ENCODE results near the gene LAIR1. TPM values are rescaled to one million over a fixed set of nuclear protein-coding genes. Genes with fewer than 3 reads are reported as not detected.
"Not testable (repeated sequence)": the region's sequence is repeated elsewhere in the genome, so short reads cannot be mapped to it uniquely, and the experiment has no call there.

Gene LAIR1
- polyA plus RNA-seq, 4 donors: 3.2 to 10.6 (median 5.1) TPM

DNA sequence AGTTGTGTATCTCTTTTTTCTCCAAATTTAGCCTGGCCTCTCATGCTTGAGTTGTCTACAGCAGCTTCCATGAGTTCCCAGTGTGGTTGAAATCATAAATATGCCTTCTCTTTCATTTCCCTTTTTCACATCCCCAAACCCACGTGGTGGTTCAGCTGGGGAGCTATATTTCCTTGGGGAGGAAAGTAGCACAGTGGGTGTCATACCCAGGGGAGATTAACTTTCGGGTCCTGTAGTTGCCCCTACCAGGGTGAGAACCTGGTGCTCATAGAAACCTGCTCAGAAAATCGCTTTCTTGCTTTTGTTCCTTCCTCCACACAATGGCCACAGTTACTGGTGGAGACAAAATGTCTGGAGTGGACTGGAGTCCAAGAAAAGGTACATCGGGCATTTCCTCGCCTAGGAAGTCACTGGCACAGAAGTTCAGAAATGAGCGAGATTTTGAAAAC lies 18.8 kb downstream of the LAIR1 start:
- DNase-seq (ENCODE audit: low read depth in 4 of 4, low spot score in 3 of 4): no peak

DNA sequence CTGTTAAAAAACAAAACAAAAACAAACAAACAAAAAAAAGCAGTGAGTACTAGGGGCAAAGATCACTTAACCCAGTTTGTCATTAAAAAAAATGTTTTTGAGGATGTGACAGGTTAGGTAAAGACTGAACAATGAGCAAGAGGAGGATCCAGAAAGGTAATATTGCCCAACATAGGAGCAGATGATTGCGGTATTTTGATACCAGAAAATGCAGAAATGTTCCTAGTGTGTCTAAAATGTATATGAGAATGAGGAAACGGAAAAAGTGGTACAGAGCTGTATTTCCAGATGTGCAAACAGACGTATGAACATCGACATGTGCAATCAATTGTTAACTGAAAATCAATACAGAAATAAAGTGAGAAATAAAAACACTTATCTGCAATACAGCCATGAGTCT lies 20.9 kb downstream of the LAIR1 start:
- no peak for DNase-seq (ENCODE audit: low read depth in 4 of 4, low spot score in 3 of 4)

DNA sequence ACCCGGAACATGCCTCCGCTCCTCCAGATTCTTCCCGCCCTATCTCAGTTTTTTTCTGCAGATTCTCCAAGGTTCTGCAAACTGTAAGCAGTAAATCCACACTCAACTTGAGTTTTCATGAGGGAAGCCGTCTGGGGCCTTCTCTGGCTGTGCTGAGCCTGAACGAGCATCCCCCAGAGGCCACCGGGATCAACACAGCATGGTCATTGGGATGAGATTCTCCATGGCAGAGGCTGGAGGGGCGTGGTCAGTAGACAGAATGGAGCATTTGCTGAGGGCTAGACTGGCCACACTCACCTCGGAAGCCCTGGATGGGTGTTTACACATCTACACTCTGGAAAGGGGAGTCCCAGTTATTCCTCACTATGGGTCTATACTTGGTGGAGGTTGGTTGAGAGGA lies 23.4 kb downstream of the LAIR1 start:
- no peak for DNase-seq (ENCODE audit: low read depth in 4 of 4, low spot score in 3 of 4)

DNA sequence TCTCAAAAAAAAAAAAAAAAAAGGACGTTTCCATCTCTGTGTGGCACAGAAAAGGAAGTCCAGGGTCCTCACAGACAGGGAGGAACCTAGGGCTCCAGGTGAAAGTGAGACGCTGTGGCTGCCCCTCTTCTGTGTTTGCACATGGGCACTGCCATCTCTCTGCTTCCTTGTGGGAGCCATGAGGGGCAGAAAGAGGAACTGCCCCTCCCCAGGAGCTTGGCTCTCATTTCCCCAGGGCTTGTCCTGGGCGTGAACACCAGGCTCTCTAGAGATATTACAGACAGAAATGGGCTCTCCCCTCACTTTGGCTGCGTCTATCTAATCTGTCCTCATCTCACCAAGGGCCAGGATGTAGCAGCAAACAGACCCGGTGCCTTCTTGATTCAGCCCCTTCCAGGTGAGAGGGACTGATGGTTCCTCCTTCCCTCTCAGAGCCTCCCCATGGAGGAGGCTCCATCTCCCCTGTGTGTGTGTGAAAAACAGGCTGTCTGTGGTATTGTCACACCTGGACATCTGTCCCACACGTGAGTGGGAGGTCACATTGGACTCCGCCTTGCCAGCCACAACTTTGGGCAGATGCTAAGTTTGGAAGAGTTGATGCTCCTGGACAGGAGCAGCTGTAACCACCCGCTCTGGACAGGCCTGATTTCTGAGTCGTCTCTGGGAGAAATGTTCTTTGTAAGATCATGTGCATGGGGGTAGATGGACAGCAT lies 24.9 kb downstream of the LAIR1 start:
- DNase-seq (ENCODE audit: low read depth in 4 of 4, low spot score in 3 of 4): no peak

DNA sequence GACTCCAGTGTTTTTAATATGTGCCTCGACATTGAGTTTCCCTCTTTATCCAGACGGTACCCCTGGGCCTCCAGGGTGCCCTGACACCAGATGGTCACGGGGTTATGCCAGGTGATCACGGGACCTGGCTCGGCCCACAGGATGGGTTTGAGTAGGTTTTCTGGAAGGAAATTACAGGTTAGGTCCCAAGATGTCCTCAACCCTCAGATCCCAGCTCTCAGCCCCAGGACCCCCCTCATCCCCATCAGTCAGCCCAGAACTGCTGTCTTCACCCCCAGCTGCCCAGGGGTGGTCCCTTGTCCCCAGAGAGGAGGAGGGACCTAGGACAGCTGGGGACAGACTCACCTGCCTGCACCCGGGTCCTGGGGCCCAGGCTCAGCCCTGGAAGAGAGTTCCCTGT lies 26.2 kb downstream of the LAIR1 start:
- DNase-seq (ENCODE audit: low read depth in 4 of 4, low spot score in 3 of 4): no peak

DNA sequence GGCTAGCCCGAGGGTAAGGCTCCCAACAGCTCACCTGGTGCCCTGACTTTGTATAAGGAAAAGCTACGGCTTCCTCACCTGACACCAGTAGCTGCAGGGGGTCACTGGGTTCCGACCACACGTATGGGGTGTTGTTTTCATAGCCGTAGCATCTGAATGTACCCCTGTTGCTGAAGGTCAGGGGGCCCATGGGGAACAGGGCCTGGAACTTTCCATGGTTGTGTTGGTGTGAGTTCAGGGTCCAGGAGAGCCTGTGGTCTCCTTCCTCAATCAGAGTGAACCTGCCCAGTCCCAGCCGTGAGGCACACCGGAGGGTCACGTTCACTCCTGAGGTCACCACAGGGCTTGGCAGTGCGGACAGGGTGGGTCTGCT lies 26.9 kb downstream of the LAIR1 start:
- no peak for DNase-seq (ENCODE audit: low read depth in 4 of 4, low spot score in 3 of 4)

DNA sequence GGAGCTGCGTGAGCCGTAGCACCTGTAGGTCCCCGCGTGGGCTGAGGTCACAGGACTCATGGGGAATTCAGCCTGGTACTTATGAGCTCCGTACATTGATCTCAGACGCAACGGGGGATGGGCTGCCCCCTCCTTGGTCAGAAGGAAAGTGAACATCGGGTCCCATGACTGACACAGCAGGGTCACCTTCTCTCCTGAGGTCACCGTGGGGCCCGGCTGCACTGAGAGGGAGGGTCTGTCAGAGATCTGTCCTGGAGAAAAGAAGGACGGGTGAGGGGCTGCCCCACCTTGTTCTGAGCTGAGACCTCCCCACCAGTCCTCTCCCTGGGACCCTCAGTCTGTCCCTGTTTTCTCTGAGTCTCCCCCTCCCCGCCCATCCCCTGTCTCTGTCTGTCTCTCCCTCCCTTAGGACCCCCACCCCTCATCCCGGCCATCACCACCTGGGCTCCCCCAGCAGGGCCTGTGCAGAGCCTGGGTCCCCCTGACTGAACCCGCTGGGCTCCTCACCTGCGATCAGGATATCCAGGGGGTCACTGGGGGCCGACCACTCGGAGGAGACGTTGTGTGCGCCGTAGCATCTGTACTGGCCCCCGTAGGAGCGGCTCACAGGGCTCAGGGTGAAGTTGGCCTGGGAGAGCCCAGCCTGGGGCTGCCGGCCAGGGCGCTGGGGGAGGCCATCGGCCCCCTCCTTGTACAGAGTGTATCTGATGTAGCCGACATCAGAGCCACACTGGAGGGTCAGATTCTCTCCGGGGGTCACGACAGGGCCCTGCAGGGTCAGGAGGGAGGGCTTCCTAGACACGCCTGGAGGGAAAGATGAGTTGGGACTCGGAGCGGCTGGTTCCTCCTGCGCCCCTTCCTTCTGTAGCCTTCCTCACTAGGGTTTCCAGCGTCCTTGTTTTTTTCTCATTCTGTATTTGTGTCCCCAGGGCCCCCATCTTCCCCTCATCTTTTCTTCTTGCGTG lies 27.6 kb downstream of the LAIR1 start:
- no peak for DNase-seq (ENCODE audit: low read depth in 4 of 4, low spot score in 3 of 4)

DNA sequence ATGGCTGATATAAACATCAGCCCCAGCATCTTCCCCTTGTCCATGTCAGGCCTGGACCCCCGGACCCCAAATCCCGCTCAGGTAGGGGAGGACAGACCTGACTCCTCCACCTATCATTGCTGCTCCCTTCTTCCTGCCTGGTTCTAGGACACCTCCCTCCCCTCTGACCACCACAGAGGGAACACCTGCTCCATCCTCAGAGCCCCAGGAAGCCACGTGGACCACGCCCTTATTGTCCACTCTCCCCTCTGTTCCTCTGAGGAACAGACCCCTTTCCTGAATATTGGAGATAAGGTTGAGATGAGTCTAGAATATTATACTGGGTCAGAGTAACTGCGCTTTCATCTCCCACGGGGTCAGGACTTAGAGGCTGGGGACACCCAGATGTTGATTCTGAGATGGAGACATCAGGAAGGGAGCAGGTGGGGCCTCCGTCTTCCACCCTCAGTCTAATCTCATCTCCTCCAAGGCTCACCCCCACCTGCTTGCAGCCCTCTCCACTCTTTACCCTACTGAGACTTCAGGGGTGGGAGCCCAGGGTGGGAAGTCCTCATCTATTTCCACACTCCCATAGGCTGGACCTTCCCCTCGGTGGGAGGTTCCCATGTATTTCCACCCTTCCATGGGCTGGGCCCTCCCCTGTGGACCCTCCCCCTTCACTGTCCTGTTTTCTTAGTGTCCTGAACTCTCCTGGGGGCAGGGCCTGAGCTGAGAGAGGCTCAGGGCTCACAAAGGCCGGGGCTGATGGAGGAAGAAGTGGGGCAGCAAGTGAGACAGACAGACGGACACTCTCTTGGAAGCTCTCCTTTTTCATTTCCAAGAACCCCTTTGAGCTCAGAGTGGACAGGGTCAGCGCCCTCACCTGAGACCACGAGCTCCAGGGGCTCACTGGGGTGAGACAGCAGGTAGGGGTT lies 28.5 kb downstream of the LAIR1 start:
- no peak for DNase-seq (ENCODE audit: low read depth in 4 of 4, low spot score in 3 of 4)

DNA sequence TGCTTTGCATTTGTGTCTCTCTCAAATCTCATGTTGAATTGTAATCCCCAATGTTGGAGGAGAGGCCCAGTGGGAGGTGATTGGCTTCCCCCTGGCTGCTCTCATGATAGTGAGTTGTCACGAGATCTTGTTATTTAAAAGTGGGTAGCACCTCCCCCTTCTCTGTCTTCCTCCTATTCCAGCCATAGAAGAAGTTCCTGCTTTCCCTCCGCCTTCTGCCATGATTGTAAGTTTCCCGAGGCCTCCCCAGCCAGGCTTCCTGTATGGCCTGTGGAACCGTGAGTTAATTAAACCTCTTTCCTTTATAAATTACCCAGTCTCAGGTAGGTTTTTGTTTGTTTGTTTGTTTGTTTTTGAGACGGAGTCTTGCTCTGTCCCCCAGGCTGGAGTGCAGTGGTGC lies 29.6 kb downstream of the LAIR1 start:
- no peak for DNase-seq (ENCODE audit: low read depth in 4 of 4, low spot score in 3 of 4)

DNA sequence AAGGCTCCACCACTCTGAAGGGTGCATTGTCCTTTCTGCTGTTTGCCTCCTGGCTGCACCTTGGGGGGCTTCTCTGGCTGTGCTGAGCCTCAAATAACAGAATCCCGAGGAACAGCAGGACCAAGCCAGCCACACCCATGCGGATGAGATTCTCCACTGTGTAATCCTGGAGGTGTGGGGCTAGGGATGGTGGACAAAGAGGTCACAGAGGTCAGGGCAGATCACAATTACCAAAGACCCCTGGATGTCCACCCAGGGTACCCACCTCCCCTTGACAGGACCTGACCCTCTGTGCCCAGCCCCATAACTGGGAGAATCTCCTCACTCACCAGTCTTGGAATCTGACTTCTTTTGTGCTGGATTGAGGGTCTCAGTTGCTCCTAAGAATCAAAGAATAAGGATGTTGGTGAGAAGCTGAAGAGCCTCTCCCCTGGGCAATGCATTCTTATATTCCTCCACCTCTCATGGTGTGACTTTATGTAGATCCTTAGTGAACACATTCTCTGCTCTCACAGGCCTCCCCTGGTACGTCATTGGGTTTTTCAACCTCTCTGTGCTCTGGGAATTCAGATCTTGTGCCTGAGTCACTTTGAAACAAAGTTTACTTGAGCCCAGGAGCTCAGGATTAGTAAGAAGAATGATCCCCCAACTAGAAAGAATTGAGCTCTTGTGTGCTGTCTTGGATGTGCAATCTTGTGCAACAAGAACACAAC lies 31.0 kb downstream of the LAIR1 start:
- no peak for DNase-seq (ENCODE audit: low read depth in 4 of 4, low spot score in 3 of 4)

DNA sequence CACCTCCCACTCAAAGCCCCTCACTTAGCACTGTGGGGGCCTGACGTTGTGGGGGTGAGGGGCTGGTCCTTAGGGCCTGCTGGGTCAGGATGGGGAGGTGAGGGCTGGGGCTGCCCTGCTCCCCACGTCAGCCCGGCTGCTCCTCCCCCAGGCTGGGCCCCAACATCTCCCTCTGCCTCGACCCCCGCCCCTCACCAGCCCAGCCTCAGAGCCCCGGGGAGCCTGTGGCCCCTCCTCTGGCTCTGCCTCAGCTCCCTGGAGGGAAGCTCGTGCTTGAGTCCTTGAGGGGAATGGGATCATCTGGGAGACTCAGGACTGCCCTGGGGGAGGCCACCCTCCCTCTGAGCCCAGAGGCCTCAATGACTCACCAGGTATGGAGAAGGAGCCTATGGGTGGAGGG lies 32.6 kb downstream of the LAIR1 start:
- DNase-seq (ENCODE audit: low read depth in 4 of 4, low spot score in 3 of 4): no peak

DNA sequence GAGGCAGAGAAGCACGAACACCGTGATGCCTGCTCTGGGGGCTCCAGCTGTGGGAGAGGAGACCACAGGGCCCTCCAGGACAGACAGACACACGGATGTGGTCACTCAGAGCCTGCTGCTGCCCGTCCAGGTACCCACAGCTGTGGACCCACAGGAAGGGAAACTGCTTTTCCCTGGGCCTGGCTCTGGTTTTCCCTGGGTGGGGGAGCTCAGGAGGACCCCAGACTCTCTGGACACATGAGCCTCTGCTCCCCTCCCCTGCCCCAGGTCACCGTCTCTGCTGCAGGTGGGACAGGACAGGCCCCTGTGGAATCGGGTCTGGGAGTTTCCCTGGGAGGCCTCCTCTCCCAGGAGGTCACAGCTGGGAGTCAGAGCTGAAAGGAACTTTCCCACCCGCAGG lies 33.1 kb downstream of the LAIR1 start:
- DNase-seq (ENCODE audit: low read depth in 4 of 4, low spot score in 3 of 4): no peak

DNA sequence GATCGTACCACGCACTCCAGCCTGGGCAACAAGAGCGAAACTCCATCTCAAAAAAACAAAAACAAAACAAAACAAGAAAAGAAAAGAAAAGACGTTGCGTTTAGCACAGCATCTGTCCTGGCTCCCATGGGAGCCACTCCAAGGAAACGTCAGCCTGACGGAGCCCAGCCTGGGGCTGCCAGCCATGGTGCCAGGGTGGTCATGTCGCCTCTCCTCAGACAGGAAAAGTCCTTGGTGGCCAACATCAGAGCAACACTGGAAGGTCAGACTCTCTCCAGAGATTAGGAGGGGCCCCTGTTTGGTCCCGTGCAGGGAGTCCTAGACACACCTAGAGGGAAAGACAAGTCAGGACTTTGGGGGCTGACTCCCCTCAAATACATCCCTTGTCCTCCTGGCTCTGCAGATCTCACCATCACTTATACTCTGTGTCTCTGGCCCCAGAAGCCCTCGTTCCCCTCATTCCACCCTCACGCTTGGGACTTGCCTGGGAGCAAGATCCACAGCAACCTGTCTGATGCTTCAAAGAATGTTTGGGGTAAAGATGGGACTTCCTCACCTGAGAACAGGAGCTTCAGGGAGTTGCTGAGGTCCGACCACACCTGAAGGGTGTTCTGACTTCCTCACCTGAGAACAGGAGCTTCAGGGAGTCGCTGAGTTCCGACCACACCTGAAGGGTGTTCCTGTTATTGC lies 35.1 kb downstream of the LAIR1 start:
- no peak for DNase-seq (ENCODE audit: low read depth in 4 of 4, low spot score in 3 of 4)

DNA sequence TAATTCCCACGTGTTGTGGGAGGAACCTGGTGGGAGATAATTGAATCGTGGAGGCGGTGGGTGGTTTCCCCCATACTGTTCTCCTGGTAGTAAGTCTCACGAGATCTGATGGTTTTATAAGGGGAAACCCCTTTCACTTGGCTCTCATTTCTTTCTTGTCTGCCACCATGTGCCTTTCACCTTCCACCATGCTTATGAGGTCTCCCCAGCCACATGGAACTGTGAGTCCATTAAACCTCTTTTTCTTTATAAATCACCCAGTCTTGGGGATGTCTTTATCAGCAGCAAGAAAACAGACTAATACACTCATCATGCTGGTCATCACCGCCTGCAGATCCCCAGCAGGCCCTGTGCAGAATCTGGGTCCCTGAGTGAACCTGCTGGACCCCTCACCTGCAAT lies 36.0 kb downstream of the LAIR1 start:
- DNase-seq (ENCODE audit: low read depth in 4 of 4, low spot score in 3 of 4): not testable (repeated sequence)

DNA sequence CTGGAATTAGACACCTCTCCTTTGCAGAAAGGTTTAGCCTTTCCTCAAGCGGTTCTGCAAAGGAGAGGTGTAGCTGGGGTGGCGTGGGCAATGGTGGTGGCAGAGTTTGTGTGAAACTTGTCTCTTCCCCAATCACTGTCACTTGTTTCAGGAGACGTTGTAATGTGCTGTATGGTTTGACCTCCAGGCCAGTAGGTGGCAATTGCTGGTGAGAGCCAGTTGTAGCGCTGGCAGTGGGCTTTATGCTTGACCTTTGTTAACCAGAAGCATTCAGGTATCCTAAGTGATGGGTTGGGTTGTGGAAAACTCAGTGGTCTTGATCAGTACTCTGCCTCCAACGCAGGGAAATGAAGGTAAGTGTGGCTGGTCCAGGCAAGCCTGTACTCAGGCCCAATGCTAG lies 39.1 kb downstream of the LAIR1 start:
- DNase-seq (ENCODE audit: low read depth in 4 of 4, low spot score in 3 of 4): no peak

DNA sequence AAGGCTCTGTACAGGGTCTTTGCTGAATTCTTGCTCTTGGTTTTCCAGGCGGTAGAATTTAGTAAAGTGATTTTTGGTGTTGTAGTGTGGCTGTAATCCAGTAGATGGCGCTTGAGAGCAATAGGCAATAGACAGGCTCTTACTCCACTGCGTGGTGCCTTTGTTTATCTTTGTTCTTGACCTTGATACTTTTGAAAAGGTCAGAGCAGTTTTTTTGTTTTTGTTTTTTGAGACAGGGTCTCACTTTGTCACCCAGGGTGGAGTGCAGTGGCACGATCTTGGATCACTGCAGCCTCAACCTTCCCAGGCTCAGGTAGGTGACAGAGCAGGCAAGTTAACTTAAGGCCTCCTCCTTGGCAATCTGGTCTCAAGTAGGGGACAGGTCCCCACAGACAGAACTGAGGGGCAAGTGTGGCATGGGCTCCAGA lies 39.5 kb downstream of the LAIR1 start:
- peak in 3 of 4 donors; percentile 12 to 32 (median 18) for DNase-seq (ENCODE audit: low read depth in 4 of 4, low spot score in 3 of 4)

DNA sequence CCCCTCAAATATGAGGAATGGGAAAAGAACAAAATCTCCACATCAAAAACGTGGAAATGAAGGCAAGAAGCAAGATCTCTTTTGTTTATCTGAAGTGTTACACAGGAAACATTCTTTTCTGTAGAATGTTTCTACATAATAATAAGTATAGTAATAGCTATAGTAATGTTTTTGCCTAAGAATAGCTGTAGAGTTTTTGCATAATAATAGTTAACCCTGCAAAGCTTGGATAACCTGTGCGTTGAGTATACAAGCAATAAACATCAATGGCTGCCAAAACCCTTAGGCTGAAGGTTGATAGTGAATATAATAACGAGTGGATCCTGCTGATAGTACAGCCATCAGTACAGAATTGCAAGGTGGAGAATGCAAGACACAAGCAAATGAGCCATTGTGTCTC lies 40.7 kb downstream of the LAIR1 start:
- no peak for DNase-seq (ENCODE audit: low read depth in 4 of 4, low spot score in 3 of 4)

DNA sequence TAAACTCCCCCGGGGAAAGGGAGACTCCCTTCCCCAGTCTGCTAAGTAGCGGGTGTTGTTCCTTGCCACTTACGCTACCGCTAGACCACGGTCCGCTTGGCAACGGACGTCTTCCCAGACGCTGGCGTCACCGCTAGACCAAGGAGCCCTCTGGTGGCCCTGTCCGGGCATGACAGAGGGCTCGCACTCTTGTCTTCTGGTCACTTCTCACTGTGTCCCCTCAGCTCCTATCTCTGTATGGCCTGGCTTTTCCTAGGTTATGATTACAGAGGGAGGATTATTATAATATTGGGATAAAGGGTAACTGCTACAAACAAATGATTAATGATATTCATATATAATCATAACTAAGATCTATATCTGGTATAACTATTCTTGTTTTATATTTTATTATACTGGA lies 41.8 kb downstream of the LAIR1 start:
- DNase-seq (ENCODE audit: low read depth in 4 of 4, low spot score in 3 of 4): not testable (repeated sequence)

DNA sequence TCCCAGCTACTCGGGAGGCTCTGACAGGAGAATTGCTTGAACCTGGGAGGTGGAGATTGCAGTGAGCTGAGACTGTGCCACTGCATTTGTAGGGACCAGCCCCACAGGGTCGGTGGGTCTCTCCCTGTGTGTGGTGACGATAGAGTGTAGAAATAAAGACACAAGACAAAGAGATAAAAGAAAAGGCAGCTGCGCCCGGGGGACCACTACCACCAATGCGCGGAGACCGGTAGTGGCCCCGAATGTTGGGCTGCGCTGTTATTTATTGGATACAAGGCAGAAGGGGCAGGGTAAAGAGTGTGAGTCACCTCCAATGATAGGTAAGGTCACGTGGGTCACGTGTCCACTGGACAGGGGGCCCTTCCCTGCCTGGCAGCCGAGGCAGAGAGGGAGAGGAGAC lies 42.4 kb downstream of the LAIR1 start:
- not testable (repeated sequence) for DNase-seq (ENCODE audit: low read depth in 4 of 4, low spot score in 3 of 4)

Data from left renal pelvis (tissue), 4 donors.